Measurements from ENCODE around the gene CEND1.

The CEND1 gene

GRCh38 chr11:830295-831117 lies 40.6 kb upstream of the CEND1 start:
- H3K4me2 ChIP-seq: peak overlapping the region; percentile 79 to 100 (median 100)
- no peak overlapping the region for H3K27ac ChIP-seq
- TF ChIP-seq Cebpa-rat (IDR thresholded peaks at IDR 0.05): no peak
- H3K4me3 ChIP-seq: peak overlapping the region; percentile 25 to 65 (median 52); a peak in 19 of 20 replicates
- H4K20me1 ChIP-seq: peaks cover 16 to 94% (median 85%) of the 10 kb centered on the region in 11 experiments
- H3K36me3 ChIP-seq: peaks cover under 1 to 5% (median 4%) of the 10 kb centered on the region in 11 experiments; a peak in 17 of 22 replicates
- H3K9me3 ChIP-seq (replicated peaks in 1 of 11): no peaks in the 10 kb centered on the region
- H3K4me1 ChIP-seq: peaks cover 79 to 93% (median 92%) of the 10 kb centered on the region in 10 experiments
- peaks cover 71 to 93% (median 79%) of the 10 kb centered on the region in 11 experiments for H3K27me3 ChIP-seq
- peak overlapping the region in 9 of 11 experiments; percentile 2 to 52 (median 38); a peak in 15 of 22 replicates for H3K9ac ChIP-seq

GRCh38 chr11:829847-830294 lies 40.0 kb upstream of the CEND1 start:
- H3K4me2 ChIP-seq: peak overlapping the region; percentile 79 to 100 (median 100)
- no peaks in the 10 kb centered on the region for H3K9me3 ChIP-seq (replicated peaks in 1 of 11)
- H4K20me1 ChIP-seq: peaks cover 10 to 94% (median 86%) of the 10 kb centered on the region in 11 experiments
- no peak overlapping the region for H3K27ac ChIP-seq
- peaks cover 74 to 94% (median 93%) of the 10 kb centered on the region in 10 experiments for H3K4me1 ChIP-seq
- peaks cover 7 to 12% (median 10%) of the 10 kb centered on the region in 11 experiments for H3K36me3 ChIP-seq
- TF ChIP-seq Cebpa-rat (IDR thresholded peaks at IDR 0.05): no peak
- H3K9ac ChIP-seq: peak overlapping the region in 10 of 11 experiments; percentile 2 to 52 (median 38); a peak in 16 of 22 replicates
- H3K27me3 ChIP-seq: peaks cover 75 to 95% (median 85%) of the 10 kb centered on the region in 11 experiments
- peak overlapping the region; percentile 25 to 65 (median 52) for H3K4me3 ChIP-seq

- H3K4me3 ChIP-seq: peak overlapping the region; percentile 25 to 65 (median 52)
- peaks cover 68 to 94% (median 93%) of the 10 kb centered on the region in 10 experiments for H3K4me1 ChIP-seq
- H3K9me3 ChIP-seq (replicated peaks in 1 of 11): no peaks in the 10 kb centered on the region
- TF ChIP-seq Cebpa-rat (IDR thresholded peaks at IDR 0.05): no peak
- peaks cover 75 to 94% (median 83%) of the 10 kb centered on the region in 11 experiments for H3K27me3 ChIP-seq
- H3K9ac ChIP-seq: peak overlapping the region in 9 of 11 experiments; percentile 2 to 52 (median 38); a peak in 13 of 22 replicates
- H3K27ac ChIP-seq: no peak overlapping the region
- peaks cover 13 to 17% (median 16%) of the 10 kb centered on the region in 11 experiments for H3K36me3 ChIP-seq
- peaks cover 5 to 94% (median 86%) of the 10 kb centered on the region in 11 experiments; a peak in 21 of 22 replicates for H4K20me1 ChIP-seq
- H3K4me2 ChIP-seq: peak overlapping the region; percentile 79 to 100 (median 100)
These were observed 39.4 kb upstream of the CEND1 start for GRCh38 chr11:829176-829846.

GRCh38 chr11:828506-829175 lies 38.8 kb upstream of the CEND1 start:
- Histone ChIP-seq H4K20me1 (peaks cover 0 to 94% (median 80%) of the 10 kb centered on the region in 11 experiments; a peak in 19 of 22 replicates), H3K9ac (peak overlapping the region in 7 of 11 experiments; percentile 2 to 52 (median 34); a peak in 7 of 22 replicates), H3K4me3 (peak overlapping the region in 9 of 10 experiments; percentile 25 to 65 (median 54); a peak in 12 of 20 replicates), H3K9me3 (replicated peaks in 1 of 11) (no peaks in the 10 kb centered on the region), H3K27me3 (peaks cover 75 to 90% (median 81%) of the 10 kb centered on the region in 11 experiments), H3K36me3 (peaks cover 20 to 24% (median 22%) of the 10 kb centered on the region in 11 experiments), H3K27ac (no peak overlapping the region), H3K4me2 (peak overlapping the region; percentile 79 to 100 (median 100)), H3K4me1 (peaks cover 62 to 94% (median 87%) of the 10 kb centered on the region in 10 experiments)
- TF ChIP-seq Cebpa-rat (IDR thresholded peaks at IDR 0.05): no peak

DNA sequence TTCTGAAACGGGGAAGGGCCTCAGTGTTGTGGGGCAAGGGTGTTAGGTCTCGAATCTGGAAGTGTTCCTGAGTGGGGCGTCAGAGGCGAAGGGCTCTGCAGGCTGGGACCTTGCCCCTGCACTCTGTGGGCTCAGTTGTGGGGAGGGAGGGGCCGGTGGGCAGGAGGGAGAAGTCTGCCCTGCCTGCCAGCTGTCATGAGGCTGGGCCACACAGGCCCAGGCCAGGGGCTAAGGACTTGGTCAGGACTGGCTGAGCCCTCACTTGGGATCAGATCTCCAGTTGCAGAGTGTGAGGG lies 38.0 kb upstream of the CEND1 start, which contains the start of gene CRACR2B:
TSS of gene CRACR2B (plus strand) at position 23 of the 296 bp plus-strand sequence. CDS start 689 bp downstream, outside the sequence.
- Histone ChIP-seq H3K4me2 (peak within 1 kb of the TSS; percentile 93 to 100 (median 100)), H3K27ac (peak within 1 kb of the TSS; percentile 12 to 64 (median 40); a peak in 17 of 22 replicates)

GRCh38 chr11:827146-827896 lies 37.4 kb upstream of the CEND1 start:
- H3K4me1 ChIP-seq: peaks cover 65 to 100% (median 89%) of the 10 kb centered on the region in 10 experiments
- peak overlapping the region; percentile 45 to 83 (median 69); a peak in 21 of 22 replicates for H3K9ac ChIP-seq
- H3K4me2 ChIP-seq: peak overlapping the region; percentile 93 to 100 (median 100)
- peaks cover 8 to 97% (median 76%) of the 10 kb centered on the region in 11 experiments; a peak in 20 of 22 replicates for H4K20me1 ChIP-seq
- H3K36me3 ChIP-seq: peaks cover 21 to 37% (median 34%) of the 10 kb centered on the region in 11 experiments
- H3K9me3 ChIP-seq (replicated peaks in 1 of 11): no peaks in the 10 kb centered on the region
- H3K27ac ChIP-seq: peak overlapping the region; percentile 12 to 64 (median 40); a peak in 17 of 22 replicates
- H3K4me3 ChIP-seq: peak overlapping the region; percentile 55 to 70 (median 60)
- peak in 1 of 11 experiments; percentile 4; a peak in 1 of 22 replicates for TF ChIP-seq Cebpa-rat (IDR thresholded peaks at IDR 0.05)
- H3K27me3 ChIP-seq: peaks cover 72 to 82% (median 77%) of the 10 kb centered on the region in 11 experiments

More for the DNA sequence above, 38.0 kb upstream of the CEND1 start, which contains the start of gene CRACR2B:
- peaks cover 75 to 85% (median 80%) of the 10 kb centered on the region in 11 experiments for H3K27me3 ChIP-seq
- peaks cover 21 to 32% (median 29%) of the 10 kb centered on the region in 11 experiments for H3K36me3 ChIP-seq
- H4K20me1 ChIP-seq: peaks cover 2 to 93% (median 77%) of the 10 kb centered on the region in 11 experiments; a peak in 19 of 22 replicates
- H3K4me3 ChIP-seq: peak within 1 kb of the TSS; percentile 55 to 70 (median 60)
- no peak for TF ChIP-seq Cebpa-rat (IDR thresholded peaks at IDR 0.05)
- no peaks in the 10 kb centered on the region for H3K9me3 ChIP-seq (replicated peaks in 1 of 11)
- H3K9ac ChIP-seq: peak within 1 kb of the TSS; percentile 45 to 83 (median 69); a peak in 21 of 22 replicates
- H3K4me1 ChIP-seq: peaks cover 63 to 98% (median 86%) of the 10 kb centered on the region in 10 experiments

DNA sequence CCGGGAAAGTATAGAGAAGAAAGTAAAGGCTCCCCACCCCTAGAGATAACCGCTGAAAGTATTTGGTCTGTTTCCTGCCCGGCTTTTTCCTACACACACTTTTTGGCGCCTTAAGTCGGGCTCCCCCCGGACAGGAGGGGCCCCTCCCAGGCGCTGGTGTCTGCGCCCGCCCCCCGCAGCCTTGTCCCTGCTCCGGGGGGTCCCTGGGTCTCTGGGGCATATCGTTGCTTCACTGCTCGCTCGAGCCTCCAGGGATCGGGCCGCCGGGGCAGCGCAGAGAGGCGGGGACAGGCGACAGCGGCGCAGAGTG lies 36.9 kb upstream of the CEND1 start:
- H3K9me3 ChIP-seq (replicated peaks in 1 of 11): no peaks in the 10 kb centered on the region
- H3K9ac ChIP-seq: peak overlapping the region; percentile 45 to 83 (median 69); a peak in 21 of 22 replicates
- TF ChIP-seq Cebpa-rat (IDR thresholded peaks at IDR 0.05): peak in 2 of 11 experiments; percentile 19 to 23; a peak in 1 of 22 replicates
- H3K36me3 ChIP-seq: peaks cover 21 to 39% (median 35%) of the 10 kb centered on the region in 11 experiments
- H3K27ac ChIP-seq: peak overlapping the region; percentile 12 to 64 (median 40); a peak in 16 of 22 replicates
- peaks cover 65 to 100% (median 89%) of the 10 kb centered on the region in 10 experiments for H3K4me1 ChIP-seq
- H3K4me3 ChIP-seq: peak overlapping the region; percentile 55 to 70 (median 60)
- H3K27me3 ChIP-seq: peaks cover 67 to 76% (median 71%) of the 10 kb centered on the region in 11 experiments
- peak overlapping the region; percentile 93 to 100 (median 100) for H3K4me2 ChIP-seq
- peaks cover 13 to 97% (median 71%) of the 10 kb centered on the region in 11 experiments; a peak in 20 of 22 replicates for H4K20me1 ChIP-seq
